Nucleus accumbens (tissue), 56 donors: ENCODE measurements around the gene CDC42SE2.
A peak's percentile ranks its signal among the peaks of the same experiment; 100 is the strongest.
"Not testable (repeated sequence)": the region's sequence is repeated elsewhere in the genome, so short reads cannot be mapped to it uniquely, and the experiment has no call there.

Source experiments
- DNase-seq, 56 donors: peaks; one replicate each; lab custom pipeline; 2025; lab: John Stamatoyannopoulos, UW

Gene CDC42SE2

GRCh38 chr5:131276072-131276471, 12.2 kb downstream of the CDC42SE2 start:
- DNase-seq = no peak

GRCh38 chr5:131277447-131277846, 13.6 kb downstream of the CDC42SE2 start:
- DNase-seq = no peak

GRCh38 chr5:131277875-131278740, 14.3 kb downstream of the CDC42SE2 start:
- DNase-seq = peak in 2 of 56 donors; percentile 9 to 11

GRCh38 chr5:131278741-131279124, 14.9 kb downstream of the CDC42SE2 start:
- DNase-seq = not testable (repeated sequence)

GRCh38 chr5:131279204-131279603, 15.4 kb downstream of the CDC42SE2 start:
- no peak for DNase-seq

- no peak for DNase-seq
Observed at GRCh38 chr5:131280417-131280816, 16.6 kb downstream of the CDC42SE2 start.

GRCh38 chr5:131281133-131281867, 17.4 kb downstream of the CDC42SE2 start:
- DNase-seq = no peak

GRCh38 chr5:131281868-131282234, 18.0 kb downstream of the CDC42SE2 start:
- DNase-seq = no peak

- DNase-seq = no peak
Observed at GRCh38 chr5:131282235-131282634, 18.4 kb downstream of the CDC42SE2 start.

GRCh38 chr5:131285703-131286399, 22.0 kb downstream of the CDC42SE2 start:
- DNase-seq = no peak

GRCh38 chr5:131286400-131286715, 22.5 kb downstream of the CDC42SE2 start:
- no peak for DNase-seq

GRCh38 chr5:131288328-131288727, 24.5 kb downstream of the CDC42SE2 start:
- DNase-seq = no peak

GRCh38 chr5:131289738-131290137, 25.9 kb downstream of the CDC42SE2 start:
- DNase-seq = no peak

GRCh38 chr5:131296213-131296672, 32.4 kb downstream of the CDC42SE2 start:
- DNase-seq = no peak

GRCh38 chr5:131297886-131298285, 34.0 kb downstream of the CDC42SE2 start:
- no peak for DNase-seq

GRCh38 chr5:131299465-131299864, 35.6 kb downstream of the CDC42SE2 start:
- DNase-seq = no peak

- no peak for DNase-seq
Observed at GRCh38 chr5:131302506-131302905, 38.7 kb downstream of the CDC42SE2 start.

- no peak for DNase-seq
Observed at GRCh38 chr5:131303537-131303936, 39.7 kb downstream of the CDC42SE2 start.

GRCh38 chr5:131304414-131304813, 40.6 kb downstream of the CDC42SE2 start:
- DNase-seq = no peak

- DNase-seq = no peak
Observed at GRCh38 chr5:131305138-131305689, 41.4 kb downstream of the CDC42SE2 start.

- DNase-seq = no peak
Observed at GRCh38 chr5:131305906-131306305, 42.1 kb downstream of the CDC42SE2 start.
